Stomach (tissue), 9 donors: ENCODE results near the gene GPR17. TPM values are rescaled to one million over a fixed set of nuclear protein-coding genes. Genes with fewer than 3 reads are reported as not detected.

Experiments used
- DNase-seq, 2 donors: peaks; one replicate each; pipeline versions ENCODE4 v3.0.0 to v3.0.0-alpha.2; 2013 to 2019
- H3K27ac ChIP-seq, 5 donors: fragments of 200-600 bp in 4 of 5; sonication (generic) in 4 of 5; one replicate each; pipeline ENCODE4 v1.5.1; 2013 to 2019; ENCODE audit warnings: mild to moderate bottlenecking in 1 of 5, moderate library complexity in 1 of 5
- H3K27me3 ChIP-seq, 3 donors: fragments of 200-600 bp; sonication (generic); one replicate each; pipeline ENCODE4 v1.5.1; 2017 to 2019; ENCODE audit warnings: mixed run types in 1 of 3
- H3K36me3 ChIP-seq, 4 donors: fragments of 200-600 bp; sonication (generic); 1 replicate in 3 of 4; 2 replicates in 1 of 4; pipeline ENCODE4 v1.5.1; 2016 to 2019
- H3K4me1 ChIP-seq, 4 donors: fragments of 200-600 bp; sonication (generic); one replicate each; pipeline ENCODE4 v1.5.1; 2016 to 2019
- H3K4me3 ChIP-seq, 4 donors: fragments of 200-600 bp; sonication (generic) in 3 of 4; one replicate each; pipeline ENCODE4 v1.5.1; 2016 to 2019; ENCODE audit warnings: mild to moderate bottlenecking in 1 of 4
- H3K9me3 ChIP-seq, 4 donors: fragments of 200-600 bp; sonication (generic); one replicate each; pipeline ENCODE4 v1.5.1; 2016 to 2019
- CTCF ChIP-seq, 7 experiments: fragments of 450-650 bp in 4 of 7; fragments of 200-600 bp in 3 of 7; sonication (generic) in 3 of 7; IDR thresholded peaks; one replicate each; pipeline ENCODE4 v1.5.1; 2016 to 2019; ENCODE audit warnings: antibody characterized with exemption in 7 of 7, control low read depth in 2 of 7, mild to moderate bottlenecking in 1 of 7
- EP300 ChIP-seq: sonication (generic); formaldehyde crosslinking; IDR thresholded peaks from one replicate; pipeline ENCODE4 v1.6.1; 2017; ENCODE audit warnings: antibody characterized with exemption
- POLR2A ChIP-seq, 4 donors: fragments of 450-650 bp; IDR thresholded peaks; one replicate each; pipeline ENCODE4 v1.6.1; 2016; ENCODE audit warnings: antibody characterized with exemption in 4 of 4, control low read depth in 2 of 4, mild to moderate bottlenecking in 1 of 4, moderate library complexity in 1 of 4
- POLR2AphosphoS5 ChIP-seq, 3 donors: sonication (generic); formaldehyde crosslinking; IDR thresholded peaks; one replicate each; pipeline ENCODE4 v1.6.1; 2016; ENCODE audit warnings: antibody characterized with exemption in 3 of 3
- WGBS, 5 donors: extraction: QIAGEN DNeasy Blood & Tissue Kit in 3 of 5; methylation state at CpG; one replicate each; pipeline versions ENCODE4 v1.1.5 to v1.1.7; 2013 to 2018; 5-methylcytosine and 5-hydroxymethylcytosine counted together
- intact Hi-C: fragments of 100-400 bp; cut with DNase I; formaldehyde crosslinking; loops from one replicate; pipeline ENCODE4 v1.15.1; 2023; ENCODE audit warnings: low total_unique reads
- polyA plus RNA-seq, 3 donors: library from polyadenylated mRNA; stranded (reverse); fragments of 200-250 nt; gene quantifications; one replicate each; pipeline ENCODE4 v1.2.3, GENCODE V29; 2013
- total RNA-seq, 5 donors: library from RNA; depleted of rRNA; stranded (reverse); fragments of >200 nt; gene quantifications; one replicate each; pipeline versions ENCODE4 v1.1.0 to v1.2.3, GENCODE V29; 2014 to 2016
- donor health status: healthy with polysubstance abuse.
- donor health status: Bipolar disorder and iron deficiency.
- donor health status: healthy.

GPR17 gene
- total and polyA plus RNA-seq, 8 donors = 0.19 to 0.61 (median 0.25) TPM; not detected in 5

GRCh38 chr2:127673291-127674069 lies 27.5 kb downstream of the GPR17 start:
- Histone ChIP-seq H3K36me3 (no peaks in the 10 kb centered on the region), H3K4me1 (peaks cover 14 to 68% (median 39%) of the 10 kb centered on the region in 4 donors), H3K27me3 (peaks cover 0 to 58% (median 28%) of the 10 kb centered on the region in 3 donors), H3K9me3 (no peaks in the 10 kb centered on the region), H3K4me3 (peak overlapping the region; percentile 65 to 82 (median 78)), H3K27ac (peak overlapping the region; percentile 47 to 94 (median 86))
- peak in 1 of 2 donors; percentile 20 for DNase-seq
- TF ChIP-seq EP300 = no peak
- no peak for TF ChIP-seq POLR2A (IDR thresholded peaks at IDR 0.05)
- no peak for TF ChIP-seq POLR2AphosphoS5 (IDR thresholded peaks at IDR 0.05)
- no peak for TF ChIP-seq CTCF (IDR thresholded peaks at IDR 0.05)
- intact Hi-C loops = no loop called here
- WGBS, 5 donors = 67 to 78% (median 74%) methylated on average over 17 of the region's 17 CpGs

GRCh38 chr2:127674241-127675209 lies 28.6 kb downstream of the GPR17 start:
- peak; percentile 25 to 70 for DNase-seq
- intact Hi-C loops = no loop called here

GRCh38 chr2:127675331-127676261 lies 29.6 kb downstream of the GPR17 start, which contains the start of gene LIMS2:
Gene LIMS2 (minus strand): TSS chr2:127675530. CDS start chr2:127675024, 506 bp downstream.
- intact Hi-C loops = no loop called here
- no peaks in the 10 kb centered on the region for H3K36me3 ChIP-seq
- WGBS, 5 donors = 6 to 8% (median 7%) methylated on average over 50 to 56 of the region's 56 CpGs
- peaks cover 0 to 58% (median 28%) of the 10 kb centered on the region in 3 donors for H3K27me3 ChIP-seq
- H3K4me3 ChIP-seq = peak within 1 kb of the TSS; percentile 65 to 82 (median 78)
- TF ChIP-seq EP300 = no peak
- no peak for TF ChIP-seq CTCF (IDR thresholded peaks at IDR 0.05)
- no peak for TF ChIP-seq POLR2AphosphoS5 (IDR thresholded peaks at IDR 0.05)
- TF ChIP-seq POLR2A (IDR thresholded peaks at IDR 0.05) = no peak
- H3K27ac ChIP-seq = peak within 1 kb of the TSS; percentile 47 to 94 (median 86)
- DNase-seq = peak; percentile 30 to 73
- peaks cover 14 to 60% (median 33%) of the 10 kb centered on the region in 4 donors for H3K4me1 ChIP-seq
- H3K9me3 ChIP-seq = no peaks in the 10 kb centered on the region

More at GRCh38 chr2:127674241-127675209, 28.6 kb downstream of the GPR17 start:
- TF ChIP-seq CTCF (IDR thresholded peaks at IDR 0.05) = no peak
- TF ChIP-seq EP300 = no peak
- peak overlapping the region; percentile 47 to 94 (median 86) for H3K27ac ChIP-seq
- H3K4me3 ChIP-seq = peak overlapping the region; percentile 65 to 82 (median 78)
- H3K9me3 ChIP-seq = no peaks in the 10 kb centered on the region
- peaks cover 0 to 58% (median 28%) of the 10 kb centered on the region in 3 donors for H3K27me3 ChIP-seq
- H3K4me1 ChIP-seq = peaks cover 14 to 60% (median 35%) of the 10 kb centered on the region in 4 donors
- WGBS, 5 donors = 1 to 21% (median 5%) methylated on average over 4 to 72 of the region's 72 CpGs
- no peaks in the 10 kb centered on the region for H3K36me3 ChIP-seq
